Stimulated activated CD8-positive, alpha-beta memory T cell treated with anti-CD3 and anti-CD28 coated beads, Interleukin-4, amount 100 ng/mL, for 4 hours (primary cell): Measurements from ENCODE around the gene OXCT2.

Experiments used
- DNase-seq, 2 donors: peaks; one replicate each; pipeline ENCODE4 v3.0.0-alpha.2; 2020; ENCODE audit warnings: low read depth in 2 of 2, low spot score in 1 of 2

Gene OXCT2

GRCh38 chr1:39737546-39738169, 33.5 kb downstream of the OXCT2 start:
- no peak for DNase-seq

GRCh38 chr1:39735731-39736130, 35.4 kb downstream of the OXCT2 start:
- DNase-seq: no peak

GRCh38 chr1:39733161-39733560, 38.0 kb downstream of the OXCT2 start:
- no peak for DNase-seq

- no peak for DNase-seq
Observed at GRCh38 chr1:39732730-39733129, 38.4 kb downstream of the OXCT2 start.

- no peak for DNase-seq
Observed at GRCh38 chr1:39729842-39730241, 41.3 kb downstream of the OXCT2 start.

- DNase-seq: no peak
Observed at GRCh38 chr1:39729030-39729429, 42.1 kb downstream of the OXCT2 start.

GRCh38 chr1:39727932-39728317, 43.2 kb downstream of the OXCT2 start:
- DNase-seq: no peak

- no peak for DNase-seq
Observed at GRCh38 chr1:39727221-39727931, 43.8 kb downstream of the OXCT2 start.

- DNase-seq: no peak
Observed at GRCh38 chr1:39726600-39726999, 44.5 kb downstream of the OXCT2 start.

- DNase-seq: no peak
Observed at GRCh38 chr1:39722495-39722894, 48.7 kb downstream of the OXCT2 start.

GRCh38 chr1:39721664-39722063, 49.5 kb downstream of the OXCT2 start:
- no peak for DNase-seq

GRCh38 chr1:39720094-39720999, 50.8 kb downstream of the OXCT2 start:
- DNase-seq: no peak
